Neural cell (in vitro differentiated cells): ENCODE results near the gene ERICH2.

Experiments used
- CTCF ChIP-seq: fragments of 450-650 bp; IDR thresholded peaks from 2 replicates; pipeline ENCODE4 v1.5.1; 2014; ENCODE audit warnings: antibody characterized with exemption, mild to moderate bottlenecking, moderate library complexity; ENCODE audit not compliant: poor library complexity, severe bottlenecking
- EP300 ChIP-seq: fragments of 450-650 bp; conservative IDR thresholded peaks from 2 replicates; pipeline ENCODE4 v1.6.1; 2014; ENCODE audit warnings: antibody characterized with exemption, mild to moderate bottlenecking, moderate library complexity; ENCODE audit not compliant: poor library complexity, severe bottlenecking
- EZH2 ChIP-seq: fragments of 200-600, 300-800 bp; shearing (Covaris generic), sonication (generic); IDR thresholded peaks from 2 replicates; pipeline ENCODE4 v1.6.1; 2014; ENCODE audit warnings: antibody characterized with exemption, low read length, borderline replicate concordance, mild to moderate bottlenecking; ENCODE audit not compliant: insufficient read depth, poor library complexity, severe bottlenecking
- MXI1 ChIP-seq: fragments of 450-650 bp; conservative IDR thresholded peaks from 2 replicates; pipeline ENCODE4 v1.6.1; 2014; ENCODE audit warnings: antibody characterized with exemption, mild to moderate bottlenecking; ENCODE audit not compliant: poor library complexity, severe bottlenecking
- POLR2AphosphoS5 ChIP-seq: IDR thresholded peaks from 2 replicates; pipeline ENCODE4 v1.6.1; 2012
- RAD21 ChIP-seq: fragments of 450-650 bp; conservative IDR thresholded peaks from 2 replicates; pipeline ENCODE4 v1.6.1; 2014; ENCODE audit warnings: antibody characterized with exemption, mild to moderate bottlenecking, moderate library complexity
- REST ChIP-seq: IDR thresholded peaks from 2 replicates; pipeline ENCODE4 v1.6.1; 2012; ENCODE audit warnings: borderline replicate concordance
- SMC3 ChIP-seq: fragments of 450-650 bp; conservative IDR thresholded peaks from 2 replicates; pipeline ENCODE4 v1.6.1; 2014; ENCODE audit warnings: antibody characterized with exemption, mild to moderate bottlenecking, moderate library complexity; ENCODE audit not compliant: poor library complexity
- TAF1 ChIP-seq: IDR thresholded peaks from 2 replicates; pipeline ENCODE4 v1.6.1; 2012; ENCODE audit warnings: low read depth

GRCh38 chr2:170813611-170814532, 43.7 kb downstream of the ERICH2 start:
- TF ChIP-seq EZH2 = no peak
- TF ChIP-seq REST = peak; percentile 68
- TF ChIP-seq CTCF = no peak
- peak; percentile 83 for TF ChIP-seq POLR2AphosphoS5
- TF ChIP-seq RAD21 = no peak
- no peak for TF ChIP-seq EP300
- TF ChIP-seq MXI1 = no peak
- peak; percentile 16 for TF ChIP-seq TAF1
- TF ChIP-seq SMC3 = no peak
